ENCODE measurements around the gene AAMP.

AAMP gene

DNA sequence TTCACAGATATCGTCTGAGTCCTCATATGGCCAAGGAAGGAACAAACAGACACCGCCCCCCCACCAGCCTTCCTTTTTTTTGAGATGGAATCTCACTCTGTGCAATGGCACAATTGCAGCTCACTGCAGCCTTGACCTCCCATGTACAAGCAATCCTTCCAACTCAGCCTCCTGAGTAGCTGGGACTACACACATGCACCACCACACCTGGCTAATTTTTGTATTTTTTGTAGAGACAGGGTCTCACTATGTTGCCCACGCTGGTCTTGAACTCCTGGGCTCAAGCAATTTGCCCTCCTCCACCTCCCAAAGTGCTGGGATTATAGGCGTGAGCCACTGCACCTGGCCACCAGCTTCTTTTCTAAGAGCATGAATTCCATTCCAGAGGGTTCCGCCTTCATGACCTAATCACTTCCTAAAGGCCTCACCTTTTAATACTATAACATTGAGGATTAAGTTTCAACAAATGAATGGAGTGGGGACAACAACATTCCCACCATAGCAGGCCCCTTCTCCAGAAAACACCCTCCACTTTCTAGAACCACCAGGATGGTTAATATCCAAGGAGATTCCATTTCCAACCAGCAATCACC is 24.6 kb upstream of the AAMP start:
- no peak for DNase-seq (ENCODE audit: low spot score)

DNA sequence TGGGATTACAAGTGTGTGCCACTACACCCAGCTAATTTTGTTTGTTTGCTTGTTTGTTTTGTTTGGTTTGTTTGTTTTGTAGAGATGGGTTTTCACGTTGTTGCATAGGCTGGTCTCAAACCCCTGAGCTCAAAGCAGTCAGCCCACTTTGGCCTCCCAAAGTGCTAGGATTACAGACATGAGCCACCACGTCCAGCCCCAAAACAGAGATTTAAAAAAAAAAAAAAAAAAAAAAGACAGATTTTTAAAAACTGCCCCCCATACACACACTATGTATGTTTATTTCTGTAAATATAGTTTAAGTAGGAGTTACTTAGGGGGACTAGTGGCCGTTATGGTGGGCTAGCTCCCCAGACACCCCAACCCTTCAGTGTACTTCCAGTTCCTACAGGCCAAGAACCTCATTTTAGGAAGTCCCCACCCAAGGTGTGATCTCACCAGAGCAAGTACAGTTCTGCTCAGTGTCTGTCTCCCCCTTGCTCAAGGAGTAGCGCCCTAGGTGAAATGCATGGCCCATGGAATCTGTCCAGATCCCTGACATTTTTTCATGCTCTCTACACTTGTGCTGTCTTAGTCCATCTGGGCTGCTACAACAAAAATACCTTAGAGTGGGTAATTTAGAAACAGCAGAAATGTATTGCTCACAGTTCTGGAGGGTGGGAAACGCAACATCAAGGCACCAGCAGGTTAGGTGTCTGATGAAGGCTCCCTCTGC is 23.9 kb upstream of the AAMP start:
- DNase-seq (ENCODE audit: low spot score), result no peak

- peak; percentile 33 for DNase-seq (ENCODE audit: low spot score)
Measured at GRCh38 chr2:218292048-218293014, 22.4 kb upstream of the AAMP start, which contains the start of gene TMBIM1. TSS of gene TMBIM1 (minus strand) at chr2:218292503. CDS start at chr2:218282141, 10,362 bp downstream.

DNA sequence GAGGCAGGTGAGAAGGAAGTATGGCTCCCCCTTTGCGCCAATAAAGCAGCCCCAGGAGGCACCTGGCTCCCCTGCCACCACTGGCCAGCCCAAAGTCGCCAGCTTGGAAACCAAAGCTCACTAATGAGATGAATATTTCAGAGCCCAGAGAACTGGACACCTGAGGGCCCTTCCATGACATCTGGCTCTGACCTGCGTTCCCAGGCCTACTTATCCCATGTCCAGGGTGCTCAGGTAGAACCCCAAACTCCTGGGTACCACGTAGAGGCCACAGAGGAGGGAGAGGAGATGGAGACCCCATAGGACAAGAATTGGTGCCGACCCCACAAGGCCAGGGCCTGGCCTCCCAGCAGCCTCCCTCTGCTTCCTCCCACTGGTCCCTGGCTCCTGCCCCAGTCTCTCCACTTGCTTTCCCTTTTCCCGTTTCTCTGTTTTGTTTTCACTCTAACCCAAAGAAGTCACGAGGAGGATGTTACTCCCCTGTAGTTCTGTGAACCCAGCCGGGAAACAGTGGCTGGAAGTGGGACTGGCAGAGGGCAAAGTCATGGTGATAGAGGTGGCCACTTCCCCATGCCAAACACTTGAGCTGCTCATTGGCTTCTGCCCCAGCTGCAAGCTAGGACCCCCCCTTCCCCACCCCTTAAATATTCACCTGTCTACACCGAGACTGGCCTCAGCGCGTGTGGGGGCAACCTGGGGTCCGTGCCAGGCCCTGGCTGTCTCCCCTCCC is 21.5 kb upstream of the AAMP start:
- no peak for DNase-seq (ENCODE audit: low spot score)

DNA sequence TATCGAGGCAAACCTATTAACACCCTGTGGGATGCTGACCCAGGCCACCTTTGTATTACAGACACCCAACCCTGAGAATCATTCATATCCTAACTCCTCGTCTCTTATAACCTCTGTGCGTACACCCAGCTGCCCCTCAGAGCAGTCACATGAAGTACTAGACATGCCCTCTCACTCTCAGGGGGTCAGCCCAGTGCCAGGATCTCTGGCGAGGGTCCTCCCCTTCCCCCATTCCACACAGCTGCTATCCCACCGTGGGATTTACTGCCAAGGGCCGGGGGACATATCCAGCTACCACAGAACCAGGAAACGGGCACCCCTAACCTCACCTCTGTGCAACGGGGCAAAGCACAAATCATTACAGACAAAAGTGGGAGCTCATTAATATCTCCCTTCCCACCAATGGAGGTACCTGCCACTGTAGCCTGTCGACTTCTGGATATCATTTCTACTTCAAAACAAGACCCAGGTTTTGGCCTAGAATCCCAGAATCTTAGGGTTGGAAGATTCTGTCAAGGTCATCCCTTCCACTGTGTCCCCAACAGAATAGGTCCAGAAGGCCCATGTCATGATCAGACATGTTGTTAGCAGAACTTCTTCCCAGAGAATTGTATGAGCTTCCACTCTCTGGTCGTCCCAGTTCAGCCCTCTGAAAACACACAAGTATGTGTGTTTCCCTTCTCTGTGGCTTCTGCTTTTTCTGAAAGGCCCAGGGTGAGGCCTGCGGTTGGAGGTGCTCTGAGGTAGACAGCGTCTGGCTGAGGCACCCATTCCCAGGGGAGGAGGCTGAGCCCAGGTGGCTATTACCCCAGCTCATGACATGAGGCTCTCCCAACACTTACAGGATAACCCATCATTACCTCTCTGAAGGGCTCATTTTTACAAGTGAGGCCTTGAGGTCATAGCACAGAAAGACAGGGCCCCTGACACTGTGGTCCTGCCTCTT is 20.7 kb upstream of the AAMP start:
- DNase-seq (ENCODE audit: low spot score), result peak; percentile 56

GRCh38 chr2:218289639-218290315 is 19.8 kb upstream of the AAMP start:
- DNase-seq (ENCODE audit: low spot score), result no peak

DNA sequence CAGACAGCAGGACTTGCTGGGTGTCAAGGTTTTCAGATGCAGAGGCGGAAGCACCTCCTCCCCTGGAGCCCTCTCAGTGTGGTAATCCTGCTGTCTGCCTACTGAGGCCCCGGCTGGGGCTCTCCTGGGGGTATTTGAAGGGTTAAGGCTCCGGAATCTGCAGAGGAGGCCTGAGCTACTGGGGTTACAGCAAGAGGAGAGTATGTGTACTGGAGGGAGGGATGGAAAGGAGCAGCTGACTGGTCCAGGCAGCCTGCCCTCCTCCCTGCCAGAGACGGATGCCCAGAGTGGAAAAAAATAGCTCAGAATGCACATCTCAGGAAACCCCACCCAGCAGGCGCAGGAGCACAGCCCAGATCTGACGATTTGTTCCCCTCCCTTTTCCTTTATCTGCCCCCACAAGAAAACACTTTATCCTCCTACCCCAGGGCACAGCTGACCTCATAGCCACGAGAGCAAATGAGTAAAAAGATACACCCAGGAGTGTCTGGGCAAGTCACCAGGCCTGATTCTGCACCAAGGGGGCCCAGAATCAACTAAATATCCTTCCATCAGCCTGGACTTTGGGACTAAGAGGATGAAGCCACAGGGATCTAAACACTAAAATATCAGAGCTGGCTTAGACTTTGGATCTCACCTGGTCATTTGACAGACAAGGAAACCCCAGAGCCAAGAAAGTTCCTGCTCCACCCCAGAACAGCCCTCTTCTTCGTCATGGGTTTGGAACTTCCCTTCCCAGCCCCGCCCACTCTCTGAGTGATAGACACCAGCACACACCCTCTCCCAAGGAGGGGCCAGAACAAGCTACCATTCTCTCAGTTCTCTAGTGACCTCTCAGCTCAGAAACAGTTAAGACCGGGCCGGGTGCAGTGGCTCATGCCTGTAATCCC is 16.9 kb upstream of the AAMP start:
- peak; percentile 92 for DNase-seq (ENCODE audit: low spot score)

- DNase-seq (ENCODE audit: low spot score), result no peak
Measured at GRCh38 chr2:218285604-218286003, 15.7 kb upstream of the AAMP start.

GRCh38 chr2:218284106-218284811 is 14.3 kb upstream of the AAMP start:
- no peak for DNase-seq (ENCODE audit: low spot score)

GRCh38 chr2:218282173-218282991 is 12.4 kb upstream of the AAMP start:
- no peak for DNase-seq (ENCODE audit: low spot score)

DNA sequence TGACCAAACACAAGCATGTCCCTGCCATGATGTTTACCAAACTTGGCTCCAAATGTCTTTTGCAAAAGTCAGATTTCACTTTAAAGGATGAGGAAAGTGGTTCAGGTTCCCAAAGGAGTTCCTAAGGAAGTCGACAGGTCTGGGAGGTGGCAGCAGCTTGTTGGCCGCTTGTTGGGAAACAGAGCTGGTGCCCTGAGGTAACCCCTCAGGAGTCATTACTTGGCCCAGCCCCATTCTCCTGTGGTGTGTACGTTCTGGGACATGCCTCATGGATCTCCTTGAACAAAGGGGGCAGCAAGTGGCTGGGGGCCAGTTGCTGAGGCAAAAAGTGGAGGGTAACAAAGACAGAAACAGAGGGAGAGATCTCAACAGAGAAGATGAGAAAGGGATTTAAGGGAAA is 11.5 kb upstream of the AAMP start:
- DNase-seq (ENCODE audit: low spot score), result no peak

DNA sequence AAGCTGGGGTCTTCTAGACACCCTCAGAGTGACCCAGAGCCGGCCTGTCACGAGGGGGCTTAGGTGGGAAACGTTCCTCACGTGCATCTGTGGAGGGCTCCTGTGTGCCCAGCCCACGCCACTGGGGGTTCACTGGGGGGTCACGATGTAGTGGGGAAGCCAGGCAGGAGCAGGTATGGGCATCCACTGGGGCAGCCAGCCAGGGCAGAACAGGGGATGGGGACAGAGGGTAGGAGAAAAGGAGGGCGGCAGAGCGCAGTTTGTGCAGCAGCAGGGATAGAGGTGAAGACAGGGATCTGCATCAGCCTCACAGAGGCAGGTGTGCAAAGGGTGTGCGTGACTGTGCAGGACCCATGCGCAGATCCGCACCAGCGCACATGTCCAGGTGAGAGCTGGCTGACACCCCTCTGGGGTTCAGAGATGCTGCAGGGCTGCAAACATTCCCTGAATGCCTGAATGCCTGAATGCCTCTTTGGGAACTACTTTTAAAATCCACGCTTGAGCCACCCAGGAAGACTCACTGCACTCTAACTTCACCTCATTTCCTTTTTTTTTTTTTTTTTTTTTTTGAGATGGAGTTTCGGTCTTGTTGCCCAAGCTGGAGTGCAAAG is 10.4 kb upstream of the AAMP start:
- no peak for DNase-seq (ENCODE audit: low spot score)

- DNase-seq (ENCODE audit: low spot score), result no peak
Measured at GRCh38 chr2:218278531-218279360, 8.8 kb upstream of the AAMP start.

DNA sequence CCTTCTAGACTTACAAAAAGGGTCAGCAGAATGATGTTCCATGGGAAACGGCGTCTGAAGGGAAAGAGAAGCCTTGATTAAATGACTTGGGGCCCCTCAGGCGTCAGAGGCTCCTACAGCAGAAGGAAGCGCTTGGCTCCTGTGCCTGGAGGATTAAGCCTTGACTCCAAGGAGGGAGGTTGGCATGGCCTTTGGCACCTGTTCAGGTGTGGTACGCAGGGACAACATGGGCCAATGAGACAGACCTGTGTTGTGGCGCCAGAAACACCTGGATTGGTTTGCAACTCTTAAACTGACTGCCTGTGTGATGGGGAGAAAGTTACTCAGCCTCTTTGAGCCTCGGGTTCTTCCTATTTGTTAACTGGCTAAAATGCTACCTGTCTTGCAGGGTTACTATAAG is 8.0 kb upstream of the AAMP start:
- no peak for DNase-seq (ENCODE audit: low spot score)

DNA sequence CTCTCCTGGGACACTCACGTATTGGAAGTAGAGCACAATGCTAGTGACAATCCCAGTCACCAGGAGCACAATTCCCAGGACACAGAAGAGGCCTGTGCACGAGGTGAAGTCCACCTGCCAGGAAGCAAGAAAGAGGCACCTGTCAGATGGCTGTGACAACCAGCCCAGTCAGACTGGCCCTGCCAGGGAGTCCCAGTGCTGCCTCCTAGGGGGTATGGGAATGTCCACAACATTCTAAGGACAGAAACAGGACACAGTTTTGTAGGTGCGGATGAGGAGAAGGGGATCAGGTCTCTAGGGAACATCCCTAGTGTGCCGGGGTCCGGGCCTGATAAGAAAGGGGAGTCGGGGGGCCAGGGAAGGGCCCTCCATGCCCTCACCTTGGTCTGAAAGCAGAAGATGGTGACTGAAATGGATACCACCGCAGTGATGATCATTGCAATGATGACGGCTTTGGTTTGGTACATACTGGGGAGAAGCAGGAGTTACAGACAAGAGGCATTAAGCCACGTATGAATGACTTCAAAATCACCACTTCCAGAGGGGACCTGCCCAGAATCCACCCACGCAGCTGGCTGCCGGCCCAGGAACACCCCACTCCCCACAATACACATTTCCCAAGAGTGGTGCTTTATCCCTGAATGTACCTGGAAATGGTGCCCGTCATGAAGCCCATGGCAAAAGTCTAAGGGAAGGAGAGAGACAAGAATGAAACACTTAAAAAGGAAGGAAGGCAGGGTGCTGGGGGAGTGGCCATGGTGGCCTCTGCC is 7.2 kb upstream of the AAMP start:
- no peak for DNase-seq (ENCODE audit: low spot score)

All from SW480 (cell line).